ENCODE results near the gene SMARCA4.
"Not testable (repeated sequence)": the region's sequence is repeated elsewhere in the genome, so short reads cannot be mapped to it uniquely, and the experiment has no call there.

Gene SMARCA4

GRCh38 chr19:11090997-11091702 lies 130.3 kb downstream of the SMARCA4 start:
- no peak for DNase-seq (ENCODE audit: extremely low spot score, insufficient read length, low read depth)
- FAIRE-seq: no peak

GRCh38 chr19:11091703-11092153 lies 130.9 kb downstream of the SMARCA4 start:
- DNase-seq (ENCODE audit: extremely low spot score, insufficient read length, low read depth) (no peak), FAIRE-seq (no peak)

GRCh38 chr19:11092181-11092538 lies 131.3 kb downstream of the SMARCA4 start:
- no peak for DNase-seq (ENCODE audit: extremely low spot score, insufficient read length, low read depth)

GRCh38 chr19:11093689-11094238 lies 132.9 kb downstream of the SMARCA4 start:
- DNase-seq (ENCODE audit: extremely low spot score, insufficient read length, low read depth) (no peak), FAIRE-seq (no peak)

More at GRCh38 chr19:11092181-11092538, 131.3 kb downstream of the SMARCA4 start:
- FAIRE-seq: no peak

GRCh38 chr19:11094520-11094894 lies 133.7 kb downstream of the SMARCA4 start:
- no peak for FAIRE-seq

GRCh38 chr19:11096210-11096841 lies 135.5 kb downstream of the SMARCA4 start:
- FAIRE-seq: peak; percentile 91
- DNase-seq (ENCODE audit: extremely low spot score, insufficient read length, low read depth): peak; percentile 23

More at GRCh38 chr19:11094520-11094894, 133.7 kb downstream of the SMARCA4 start:
- DNase-seq (ENCODE audit: extremely low spot score, insufficient read length, low read depth): no peak

GRCh38 chr19:11097367-11097766 lies 136.5 kb downstream of the SMARCA4 start:
- not testable (repeated sequence) for FAIRE-seq; DNase-seq (ENCODE audit: extremely low spot score, insufficient read length, low read depth)

GRCh38 chr19:11098327-11098726 lies 137.5 kb downstream of the SMARCA4 start:
- DNase-seq (ENCODE audit: extremely low spot score, insufficient read length, low read depth) (no peak), FAIRE-seq (no peak)

- DNase-seq (ENCODE audit: extremely low spot score, insufficient read length, low read depth) (no peak), FAIRE-seq (no peak)
Observed at GRCh38 chr19:11098861-11099260, 138.0 kb downstream of the SMARCA4 start.

- FAIRE-seq (no peak), DNase-seq (ENCODE audit: extremely low spot score, insufficient read length, low read depth) (no peak)
Observed at GRCh38 chr19:11100049-11100448, 139.2 kb downstream of the SMARCA4 start.

GRCh38 chr19:11101057-11101456 lies 140.2 kb downstream of the SMARCA4 start:
- no peak for FAIRE-seq
- no peak for DNase-seq (ENCODE audit: extremely low spot score, insufficient read length, low read depth)

- no peak for FAIRE-seq
- DNase-seq (ENCODE audit: extremely low spot score, insufficient read length, low read depth): no peak
Observed at GRCh38 chr19:11102944-11103343, 142.1 kb downstream of the SMARCA4 start.

GRCh38 chr19:11103667-11104066 lies 142.8 kb downstream of the SMARCA4 start:
- not testable (repeated sequence) for FAIRE-seq; DNase-seq (ENCODE audit: extremely low spot score, insufficient read length, low read depth)

GRCh38 chr19:11105014-11105636 lies 144.3 kb downstream of the SMARCA4 start:
- DNase-seq (ENCODE audit: extremely low spot score, insufficient read length, low read depth) (no peak), FAIRE-seq (no peak)

GRCh38 chr19:11106477-11106876 lies 145.6 kb downstream of the SMARCA4 start:
- DNase-seq (ENCODE audit: extremely low spot score, insufficient read length, low read depth): no peak
- FAIRE-seq: no peak

- DNase-seq (ENCODE audit: extremely low spot score, insufficient read length, low read depth) (no peak), FAIRE-seq (no peak)
Observed at GRCh38 chr19:11108746-11109145, 147.9 kb downstream of the SMARCA4 start.

- FAIRE-seq (no peak), DNase-seq (ENCODE audit: extremely low spot score, insufficient read length, low read depth) (no peak)
Observed at GRCh38 chr19:11111117-11111770, 150.4 kb downstream of the SMARCA4 start.

- no peak for FAIRE-seq
- DNase-seq (ENCODE audit: extremely low spot score, insufficient read length, low read depth): no peak
Observed at GRCh38 chr19:11111771-11112144, 150.9 kb downstream of the SMARCA4 start.

Measured in GM18507 (cell line).